Stimulated activated naive CD8-positive, alpha-beta T cell treated with anti-CD3 and anti-CD28 coated beads, Interleukin-15, Interleukin-2, amounts not matched to agents 100 ng/mL and 50 ng/mL, for 24 hours (primary cell): ENCODE data around the gene MCEMP1.

Experiments used
- H3K27ac Mint-ChIP-seq: one replicate; pipeline ENCODE4 v1.8.0; 2021; ENCODE audit warnings: mild to moderate bottlenecking, mixed read lengths
- H3K27me3 Mint-ChIP-seq: one replicate; pipeline ENCODE4 v1.8.0; 2021; ENCODE audit warnings: mixed read lengths
- H3K36me3 Mint-ChIP-seq: one replicate; pipeline ENCODE4 v1.8.0; 2021; ENCODE audit warnings: low read depth, mixed read lengths
- H3K4me1 Mint-ChIP-seq: one replicate; pipeline ENCODE4 v1.8.0; 2021; ENCODE audit warnings: low read depth, mixed read lengths
- H3K4me3 Mint-ChIP-seq: one replicate; pipeline ENCODE4 v1.8.0; 2021; ENCODE audit warnings: mild to moderate bottlenecking, mixed read lengths
- H3K9me3 Mint-ChIP-seq: one replicate; pipeline ENCODE4 v1.8.0; 2021; ENCODE audit warnings: mixed read lengths

Gene MCEMP1

GRCh38 chr19:7706188-7706954, 29.5 kb downstream of the MCEMP1 start:
- Mint-ChIP-seq H3K36me3 (no peaks in the 10 kb centered on the region), H3K4me1 (peaks cover 70% of the 10 kb centered on the region), H3K4me3 (peak overlapping the region; percentile 49), H3K27ac (peak overlapping the region; percentile 87), H3K9me3 (no peaks in the 10 kb centered on the region), H3K27me3 (no peaks in the 10 kb centered on the region)

- Mint-ChIP-seq H3K4me1 (peaks cover 69% of the 10 kb centered on the region), H3K36me3 (no peaks in the 10 kb centered on the region), H3K4me3 (peak overlapping the region; percentile 49), H3K9me3 (no peaks in the 10 kb centered on the region), H3K27me3 (no peaks in the 10 kb centered on the region), H3K27ac (peak overlapping the region; percentile 87)
Observed at GRCh38 chr19:7706955-7707456, 30.1 kb downstream of the MCEMP1 start.

GRCh38 chr19:7709932-7710460, 33.1 kb downstream of the MCEMP1 start:
- no peak overlapping the region for H3K4me3 Mint-ChIP-seq
- no peaks in the 10 kb centered on the region for H3K36me3 Mint-ChIP-seq
- no peak overlapping the region for H3K27ac Mint-ChIP-seq
- H3K27me3 Mint-ChIP-seq, result no peaks in the 10 kb centered on the region
- peaks cover 59% of the 10 kb centered on the region for H3K4me1 Mint-ChIP-seq
- no peaks in the 10 kb centered on the region for H3K9me3 Mint-ChIP-seq

- no peaks in the 10 kb centered on the region for H3K9me3 Mint-ChIP-seq
- H3K4me3 Mint-ChIP-seq, result no peak overlapping the region
- H3K4me1 Mint-ChIP-seq, result peaks cover 59% of the 10 kb centered on the region
- H3K27ac Mint-ChIP-seq, result no peak overlapping the region
- no peaks in the 10 kb centered on the region for H3K27me3 Mint-ChIP-seq
- H3K36me3 Mint-ChIP-seq, result no peaks in the 10 kb centered on the region
Observed at GRCh38 chr19:7710616-7711015, 33.7 kb downstream of the MCEMP1 start.

- Mint-ChIP-seq H3K27ac (no peak overlapping the region), H3K4me3 (no peak overlapping the region), H3K36me3 (no peaks in the 10 kb centered on the region), H3K4me1 (peaks cover 54% of the 10 kb centered on the region), H3K9me3 (no peaks in the 10 kb centered on the region), H3K27me3 (no peaks in the 10 kb centered on the region)
Observed at GRCh38 chr19:7715671-7716070, 38.8 kb downstream of the MCEMP1 start.

- Mint-ChIP-seq H3K36me3 (no peaks in the 10 kb centered on the region), H3K9me3 (no peaks in the 10 kb centered on the region), H3K4me3 (no peak overlapping the region), H3K27me3 (no peaks in the 10 kb centered on the region), H3K4me1 (peaks cover 52% of the 10 kb centered on the region), H3K27ac (no peak overlapping the region)
Observed at GRCh38 chr19:7716762-7717161, 39.9 kb downstream of the MCEMP1 start.

GRCh38 chr19:7718668-7719067, 41.8 kb downstream of the MCEMP1 start:
- Mint-ChIP-seq H3K4me3 (peak overlapping the region; percentile 51), H3K27me3 (no peaks in the 10 kb centered on the region), H3K27ac (peak overlapping the region; percentile 70), H3K36me3 (no peaks in the 10 kb centered on the region), H3K9me3 (no peaks in the 10 kb centered on the region), H3K4me1 (peaks cover 49% of the 10 kb centered on the region)

GRCh38 chr19:7720351-7720750, 43.5 kb downstream of the MCEMP1 start:
- Mint-ChIP-seq H3K27ac (no peak overlapping the region), H3K4me3 (no peak overlapping the region), H3K27me3 (no peaks in the 10 kb centered on the region), H3K9me3 (no peaks in the 10 kb centered on the region), H3K4me1 (peaks cover 33% of the 10 kb centered on the region), H3K36me3 (no peaks in the 10 kb centered on the region)

- no peak overlapping the region for H3K27ac Mint-ChIP-seq
- H3K4me1 Mint-ChIP-seq, result peaks cover 20% of the 10 kb centered on the region
- no peaks in the 10 kb centered on the region for H3K36me3 Mint-ChIP-seq
- no peak overlapping the region for H3K4me3 Mint-ChIP-seq
- H3K9me3 Mint-ChIP-seq, result no peaks in the 10 kb centered on the region
- peaks cover 4% of the 10 kb centered on the region for H3K27me3 Mint-ChIP-seq
Observed at GRCh38 chr19:7722231-7722651, 45.4 kb downstream of the MCEMP1 start.

- no peaks in the 10 kb centered on the region for H3K9me3 Mint-ChIP-seq
- H3K27ac Mint-ChIP-seq, result no peak overlapping the region
- H3K4me3 Mint-ChIP-seq, result no peak overlapping the region
Observed at GRCh38 chr19:7725791-7726190, 48.9 kb downstream of the MCEMP1 start.

GRCh38 chr19:7729211-7729610, 52.3 kb downstream of the MCEMP1 start:
- Mint-ChIP-seq H3K36me3 (no peaks in the 10 kb centered on the region), H3K4me3 (no peak overlapping the region), H3K9me3 (no peaks in the 10 kb centered on the region), H3K27ac (no peak overlapping the region), H3K4me1 (peaks cover 19% of the 10 kb centered on the region), H3K27me3 (peaks cover 50% of the 10 kb centered on the region)

More at GRCh38 chr19:7725791-7726190, 48.9 kb downstream of the MCEMP1 start:
- Mint-ChIP-seq H3K27me3 (peaks cover 34% of the 10 kb centered on the region), H3K36me3 (no peaks in the 10 kb centered on the region), H3K4me1 (peaks cover 17% of the 10 kb centered on the region)
